Stimulated activated naive B cell treated with anti-CD40 and anti-IgM and Interleukin-4, amounts not matched to agents 10 μg/mL and 1 μg/mL and 100 μg/mL, for 72 hours (primary cell): ENCODE results near the gene NDUFA9.

Source experiments
- ATAC-seq, 2 donors: fragments of 150-1000 bp; cut with Tn5 transposase; replicated peaks; 2 replicates each; pipeline ENCODE4 v1.10.0; 2021; ENCODE audit warnings: moderate library complexity in 1 of 2
- DNase-seq: peaks from one replicate; pipeline ENCODE4 v3.0.0; 2021
- H3K27ac Mint-ChIP-seq: one replicate; pipeline ENCODE4 v1.8.0; 2022; ENCODE audit warnings: mild to moderate bottlenecking, mixed read lengths
- H3K27me3 Mint-ChIP-seq, 2 donors: one replicate each; pipeline ENCODE4 v1.8.0; 2022; ENCODE audit warnings: mixed read lengths in 2 of 2
- H3K36me3 Mint-ChIP-seq, 2 donors: one replicate each; pipeline ENCODE4 v1.8.0; 2022; ENCODE audit warnings: mixed read lengths in 2 of 2, mild to moderate bottlenecking in 1 of 2
- H3K4me1 Mint-ChIP-seq, 2 donors: one replicate each; pipeline ENCODE4 v1.8.0; 2022; ENCODE audit warnings: mixed read lengths in 2 of 2, mild to moderate bottlenecking in 1 of 2
- H3K4me3 Mint-ChIP-seq, 2 donors: one replicate each; pipeline ENCODE4 v1.8.0; 2022; ENCODE audit warnings: mild to moderate bottlenecking in 2 of 2, mixed read lengths in 2 of 2, moderate library complexity in 1 of 2
- H3K9me3 Mint-ChIP-seq, 2 donors: one replicate each; pipeline ENCODE4 v1.8.0; 2022; ENCODE audit warnings: mixed read lengths in 2 of 2, mild to moderate bottlenecking in 1 of 2

The NDUFA9 gene

GRCh38 chr12:4649358-4649661 is 396 bp downstream of the NDUFA9 start:
- Mint-ChIP-seq H3K9me3 (no peaks in the 10 kb centered on the region), H3K4me3 (peak overlapping the region; percentile 96 to 97), H3K27ac (peak overlapping the region; percentile 94), H3K36me3 (peaks cover 6 to 18% of the 10 kb centered on the region in 2 donors), H3K4me1 (peaks cover 30 to 53% of the 10 kb centered on the region in 2 donors), H3K27me3 (no peaks in the 10 kb centered on the region)
- no peak for DNase-seq
- no peak for ATAC-seq

DNA sequence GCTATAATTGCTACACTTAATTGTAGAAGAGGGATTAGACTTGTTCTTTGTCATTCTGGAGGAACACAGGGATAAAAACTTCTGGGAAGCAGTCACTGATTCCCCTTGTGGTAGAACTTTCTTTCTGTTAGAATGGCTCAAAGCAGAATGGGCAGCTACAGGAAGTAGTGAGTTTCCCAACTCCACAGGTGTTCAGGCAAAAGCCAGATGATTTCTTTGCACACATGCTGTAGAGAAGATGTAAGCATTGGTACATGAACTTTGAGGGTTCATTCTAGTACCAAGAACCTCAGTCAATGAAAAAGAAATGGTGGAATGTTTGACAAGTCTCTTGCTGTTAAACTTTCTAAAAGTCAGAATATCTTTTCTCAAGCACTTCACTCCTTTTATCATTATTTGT is 4.3 kb downstream of the NDUFA9 start:
- no peak for DNase-seq
- Mint-ChIP-seq H3K4me1 (peaks cover 27 to 44% of the 10 kb centered on the region in 2 donors), H3K27me3 (no peaks in the 10 kb centered on the region), H3K4me3 (no peak overlapping the region), H3K9me3 (no peaks in the 10 kb centered on the region), H3K36me3 (peaks cover 13 to 38% of the 10 kb centered on the region in 2 donors), H3K27ac (no peak overlapping the region)
- ATAC-seq, result no peak

- Mint-ChIP-seq H3K27ac (no peak overlapping the region), H3K4me3 (no peak overlapping the region), H3K36me3 (peaks cover 13 to 38% of the 10 kb centered on the region in 2 donors), H3K4me1 (peaks cover 27 to 40% of the 10 kb centered on the region in 2 donors), H3K9me3 (no peaks in the 10 kb centered on the region), H3K27me3 (no peaks in the 10 kb centered on the region)
- no peak for ATAC-seq
- DNase-seq, result no peak
Measured at GRCh38 chr12:4653691-4654090, 4.8 kb downstream of the NDUFA9 start.

GRCh38 chr12:4663971-4664505 is 15.1 kb downstream of the NDUFA9 start:
- Mint-ChIP-seq H3K36me3 (peaks cover 29 to 44% of the 10 kb centered on the region in 2 donors), H3K9me3 (no peaks in the 10 kb centered on the region), H3K4me1 (peaks cover 2 to 9% of the 10 kb centered on the region in 2 donors), H3K27ac (no peak overlapping the region), H3K27me3 (no peaks in the 10 kb centered on the region), H3K4me3 (no peak overlapping the region)
- ATAC-seq (no peak), DNase-seq (no peak)

DNA sequence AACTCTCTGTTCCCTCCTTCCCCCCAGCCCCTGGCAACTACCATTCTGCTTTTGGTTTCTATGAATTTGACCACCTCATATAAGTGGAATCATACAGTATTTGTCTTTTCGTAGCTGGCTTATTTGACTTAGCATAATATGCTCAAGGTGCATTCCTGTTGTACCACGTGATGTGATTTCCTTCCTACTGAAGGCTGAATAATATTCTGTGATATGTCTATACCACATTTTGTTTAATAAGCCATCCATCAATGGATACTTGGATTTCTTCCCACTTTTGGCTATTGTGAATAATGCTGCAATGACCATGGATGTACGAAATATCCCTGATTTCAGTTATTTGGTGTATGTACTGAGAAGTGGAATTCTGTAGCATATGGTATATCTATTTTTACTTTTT is 16.3 kb downstream of the NDUFA9 start:
- no peaks in the 10 kb centered on the region for H3K9me3 Mint-ChIP-seq
- H3K4me1 Mint-ChIP-seq, result peaks cover 2 to 9% of the 10 kb centered on the region in 2 donors
- no peaks in the 10 kb centered on the region for H3K27me3 Mint-ChIP-seq
- H3K27ac Mint-ChIP-seq, result no peak overlapping the region
- H3K4me3 Mint-ChIP-seq, result no peak overlapping the region
- ATAC-seq (no peak), DNase-seq (no peak)
- peaks cover 31 to 51% of the 10 kb centered on the region in 2 donors for H3K36me3 Mint-ChIP-seq

DNA sequence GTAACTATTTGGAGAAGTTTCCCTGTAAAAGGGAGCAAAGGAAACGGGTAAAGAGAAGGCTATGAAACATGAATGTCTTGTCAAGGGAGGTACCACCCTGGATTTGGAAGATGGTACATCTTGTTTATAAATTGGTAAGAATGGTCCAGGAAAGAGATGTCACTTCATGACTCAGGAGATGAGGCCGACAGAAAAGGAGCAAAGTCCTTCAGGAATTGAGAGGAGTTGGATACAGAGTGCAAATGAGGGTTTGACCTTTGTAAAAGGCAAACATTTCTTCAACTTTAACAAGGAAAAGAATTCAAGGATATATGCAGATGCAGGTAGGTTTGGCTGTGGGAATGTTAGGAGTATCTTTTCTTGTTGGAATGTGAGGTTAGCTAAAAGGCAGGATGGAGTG is 30.8 kb downstream of the NDUFA9 start:
- H3K9me3 Mint-ChIP-seq, result no peaks in the 10 kb centered on the region
- DNase-seq (no peak), ATAC-seq (no peak)
- no peaks in the 10 kb centered on the region for H3K4me1 Mint-ChIP-seq
- H3K27me3 Mint-ChIP-seq, result no peaks in the 10 kb centered on the region
- H3K27ac Mint-ChIP-seq, result no peak overlapping the region
- H3K4me3 Mint-ChIP-seq, result no peak overlapping the region
- peaks cover 29 to 45% of the 10 kb centered on the region in 2 donors for H3K36me3 Mint-ChIP-seq

- Mint-ChIP-seq H3K36me3 (peaks cover 44 to 52% of the 10 kb centered on the region in 2 donors), H3K27me3 (no peaks in the 10 kb centered on the region), H3K27ac (no peak overlapping the region), H3K4me1 (peaks cover 0 to 2% of the 10 kb centered on the region in 2 donors), H3K4me3 (no peak overlapping the region), H3K9me3 (no peaks in the 10 kb centered on the region)
- no peak for DNase-seq
- no peak for ATAC-seq
Measured at GRCh38 chr12:4681732-4682131, 32.8 kb downstream of the NDUFA9 start.

DNA sequence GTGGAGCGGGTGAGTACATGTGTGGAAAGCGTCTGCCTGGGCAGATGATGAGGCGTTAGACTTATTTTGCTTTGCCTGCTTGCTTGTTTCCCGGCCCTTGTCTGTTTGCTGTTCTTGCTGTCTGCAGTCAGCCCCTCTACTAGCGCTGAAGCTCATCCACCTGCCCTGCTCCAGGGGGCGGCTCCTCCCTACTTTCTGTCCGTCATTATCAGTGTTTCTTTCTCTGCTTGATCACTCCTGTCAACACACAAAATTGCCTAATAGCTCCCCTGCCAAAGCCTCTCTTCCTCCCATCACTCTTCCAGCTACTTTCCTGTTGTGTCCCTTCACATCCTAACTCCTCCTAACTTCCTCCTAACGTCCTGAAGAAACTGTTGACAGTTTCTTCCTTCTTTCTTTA is 36.4 kb downstream of the NDUFA9 start:
- no peak for DNase-seq
- peaks cover 2 to 4% of the 10 kb centered on the region in 2 donors for H3K4me1 Mint-ChIP-seq
- no peak overlapping the region for H3K27ac Mint-ChIP-seq
- ATAC-seq, result no peak
- H3K9me3 Mint-ChIP-seq, result no peaks in the 10 kb centered on the region
- no peaks in the 10 kb centered on the region for H3K27me3 Mint-ChIP-seq
- peaks cover 50 to 66% of the 10 kb centered on the region in 2 donors for H3K36me3 Mint-ChIP-seq
- H3K4me3 Mint-ChIP-seq, result no peak overlapping the region

DNA sequence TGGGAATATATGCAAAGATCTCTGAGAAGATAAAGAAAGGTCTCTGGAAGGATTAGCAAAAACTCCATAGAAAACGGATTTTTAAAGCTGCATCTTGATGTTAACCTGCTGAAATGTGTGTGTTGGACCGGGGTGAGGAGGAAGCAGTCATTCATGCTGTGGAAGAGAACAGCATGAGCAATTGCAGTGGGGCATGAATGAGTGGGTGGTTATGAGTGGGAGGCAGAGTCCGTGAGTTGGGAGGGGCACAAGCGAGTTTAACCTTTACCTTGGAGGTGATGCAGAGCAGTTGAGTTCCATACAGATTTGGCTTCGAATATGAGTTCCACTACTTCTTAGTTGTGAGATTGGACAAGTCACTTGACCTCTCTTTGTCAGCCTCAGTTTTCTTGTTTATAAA is 41.8 kb downstream of the NDUFA9 start:
- DNase-seq, result no peak
- Mint-ChIP-seq H3K27ac (no peak overlapping the region), H3K4me1 (peaks cover 2 to 11% of the 10 kb centered on the region in 2 donors), H3K27me3 (no peaks in the 10 kb centered on the region), H3K4me3 (no peak overlapping the region), H3K36me3 (peaks cover 48 to 69% of the 10 kb centered on the region in 2 donors), H3K9me3 (peaks cover 0 to 3% of the 10 kb centered on the region in 2 donors)
- ATAC-seq, result no peak
